ENCODE measurements around the gene NUDT14.

Gene NUDT14

GRCh38 chr14:105172476-105172875 lies 8.6 kb downstream of the NUDT14 start:
- no peak for DNase-seq

DNA sequence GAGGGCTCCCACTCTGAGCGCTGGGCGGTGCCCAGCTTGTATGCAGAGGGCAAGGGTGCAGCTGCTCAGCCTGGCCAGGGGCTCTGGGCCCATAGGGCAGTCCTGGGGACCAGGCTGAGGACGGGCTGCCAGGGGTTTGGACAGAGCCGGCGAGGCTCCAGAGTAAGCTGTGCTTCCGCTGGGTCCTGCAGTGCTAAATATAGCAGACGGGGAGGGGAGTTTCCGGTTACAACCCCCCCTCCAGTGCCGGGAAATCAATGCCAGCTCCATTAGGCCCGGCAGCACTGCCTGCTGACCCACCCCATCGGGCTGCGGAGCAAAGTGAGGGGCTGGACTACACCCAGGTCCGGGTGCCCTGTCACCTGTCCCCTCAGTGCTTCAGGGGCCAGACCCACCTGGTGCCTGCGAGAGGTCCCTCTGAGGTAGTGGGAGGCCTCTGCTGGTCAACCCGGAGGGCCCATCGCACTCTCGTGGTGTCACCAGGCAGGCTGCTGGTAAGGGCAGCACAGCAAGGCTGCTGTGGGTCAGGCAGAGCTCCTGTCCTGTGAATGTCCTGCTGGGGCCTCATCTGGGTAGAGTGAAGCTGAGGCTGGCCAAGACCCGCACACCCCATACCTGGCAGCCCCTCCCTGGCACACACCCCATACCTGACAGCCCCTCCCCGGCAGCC lies 10.0 kb downstream of the NUDT14 start:
- no peak for DNase-seq

DNA sequence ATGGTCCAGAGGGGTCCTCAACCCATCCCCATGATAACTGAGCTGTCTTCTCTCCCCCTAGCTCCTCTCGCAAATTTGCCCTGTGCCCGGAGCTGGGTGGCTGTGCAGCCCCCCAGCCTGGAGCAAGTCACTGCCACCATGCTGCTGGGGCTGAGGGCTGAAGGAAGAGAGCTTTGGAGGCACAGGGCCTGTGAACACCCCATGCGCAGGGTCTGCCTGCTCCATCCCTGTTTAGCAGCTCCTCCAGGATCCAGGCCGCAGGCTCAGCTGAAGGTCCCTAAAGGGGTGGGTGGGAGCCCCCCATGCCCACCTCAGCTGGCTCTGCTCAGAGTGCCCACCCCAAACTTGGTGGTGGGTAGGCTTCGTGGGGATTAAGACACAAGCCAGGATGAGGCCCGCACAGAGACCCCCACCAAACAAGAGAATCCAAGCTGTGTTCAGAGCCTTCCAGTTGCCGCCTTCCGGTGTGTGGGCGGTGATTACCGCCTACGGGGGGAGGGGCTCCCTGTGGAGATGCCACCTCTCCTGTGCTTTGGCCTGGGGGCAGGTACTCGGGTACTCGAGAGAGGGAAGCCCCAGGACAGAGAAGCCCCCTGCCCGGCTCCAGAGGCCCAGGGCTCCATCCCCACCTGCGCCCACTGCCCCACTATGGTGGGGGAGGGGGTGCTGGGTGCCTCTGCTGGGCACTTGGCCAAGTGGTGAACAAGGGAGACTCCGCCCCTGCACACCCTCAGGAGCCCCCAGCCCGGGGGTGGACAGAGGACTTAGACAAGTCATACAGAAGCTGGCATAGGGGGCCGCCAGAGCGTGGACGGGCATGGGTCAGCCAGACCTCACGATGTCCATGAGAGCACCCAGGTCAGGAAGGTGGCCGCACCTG lies 11.1 kb downstream of the NUDT14 start:
- DNase-seq, result no peak

DNA sequence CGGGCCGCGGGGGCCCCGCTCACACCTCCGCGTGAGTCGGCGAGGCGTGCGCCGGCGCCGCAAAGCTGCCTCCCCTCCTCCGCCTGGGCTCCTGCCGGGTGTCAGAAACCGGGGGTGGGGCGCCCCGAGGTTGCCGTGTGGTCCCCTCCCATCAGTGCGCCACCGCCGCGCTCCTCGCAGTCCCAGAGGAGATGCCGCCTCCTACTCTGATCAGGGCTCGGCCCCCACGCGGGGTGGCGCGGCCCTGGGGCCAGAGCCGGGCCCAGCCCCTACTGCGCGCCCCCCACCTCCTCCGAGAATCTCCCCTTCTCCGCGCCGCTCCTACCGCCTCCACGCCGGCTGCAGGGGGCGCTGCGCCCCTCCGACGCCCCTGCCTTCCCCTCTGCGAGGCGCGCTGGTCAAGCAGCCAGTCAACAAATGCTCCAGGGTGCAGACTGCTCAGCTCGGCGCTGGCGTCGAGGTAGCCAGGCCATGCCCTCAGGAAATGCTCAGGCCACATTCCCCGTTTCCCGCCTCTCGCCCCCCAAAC lies 12.1 kb downstream of the NUDT14 start:
- no peak for DNase-seq

GRCh38 chr14:105168496-105168978 lies 12.6 kb downstream of the NUDT14 start, which contains the start of gene JAG2:
Gene JAG2 (minus strand): TSS chr14:105168776. CDS start chr14:105168420, 356 bp downstream.
- no peak for DNase-seq

DNA sequence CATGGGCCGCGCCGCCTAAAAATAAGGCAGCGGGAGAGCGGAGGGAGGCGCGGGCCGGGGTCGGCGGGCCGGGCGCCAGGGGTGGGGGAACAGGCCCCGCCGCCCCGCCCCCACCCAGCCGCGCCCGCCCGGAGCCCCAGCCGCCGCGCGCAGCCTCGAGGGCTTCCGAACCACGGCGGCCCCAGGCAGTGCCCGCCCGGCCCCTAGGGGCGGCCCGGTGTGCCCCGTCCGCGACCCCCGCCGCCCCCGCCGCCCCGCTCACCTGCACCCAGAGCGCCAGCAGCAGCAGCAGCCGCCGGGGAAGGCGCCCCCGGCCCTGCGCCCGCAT lies 13.1 kb downstream of the NUDT14 start:
- DNase-seq, result no peak

DNA sequence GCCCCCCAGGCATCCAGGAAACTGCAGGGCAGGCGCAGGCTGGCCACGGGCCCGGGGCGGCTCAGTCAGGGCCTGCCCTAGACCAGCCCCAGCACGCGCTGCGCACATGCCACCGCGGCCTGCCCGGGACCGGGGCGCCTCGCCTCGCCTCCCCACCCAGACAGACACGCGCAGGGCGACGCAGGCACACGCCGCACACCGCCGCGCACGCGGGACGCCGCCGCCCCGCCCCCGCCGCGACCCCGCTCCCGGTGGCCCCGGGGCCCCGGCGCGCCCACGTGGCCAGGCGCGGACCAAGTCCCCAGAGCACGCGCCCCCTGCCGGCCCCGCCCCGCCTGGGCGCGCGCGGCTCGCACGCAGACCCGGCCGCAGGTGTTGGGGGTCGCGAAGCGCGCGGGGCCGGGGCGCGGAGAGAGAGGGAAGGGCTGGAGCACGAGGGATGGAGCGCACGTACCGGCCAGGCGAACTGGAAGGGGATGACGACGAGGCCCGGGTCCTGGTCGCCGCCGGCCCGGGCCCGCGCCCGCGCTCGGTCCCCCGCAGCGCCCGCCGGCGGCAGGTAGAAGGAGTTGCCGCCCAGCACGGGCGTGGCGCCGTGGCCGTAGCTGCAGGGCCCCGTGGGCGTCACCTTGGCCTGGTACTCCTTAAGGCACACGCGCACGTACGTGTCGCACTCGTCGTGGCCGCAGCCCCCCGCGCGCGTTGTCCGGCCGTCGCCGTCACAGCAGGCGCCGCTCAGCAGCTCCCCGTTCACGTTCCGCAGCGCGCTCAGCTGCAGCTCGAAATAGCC lies 13.6 kb downstream of the NUDT14 start:
- no peak for DNase-seq

GRCh38 chr14:105166571-105167302 lies 14.4 kb downstream of the NUDT14 start:
- DNase-seq, result no peak

GRCh38 chr14:105165761-105166485 lies 15.2 kb downstream of the NUDT14 start:
- no peak for DNase-seq

GRCh38 chr14:105165134-105165704 lies 15.9 kb downstream of the NUDT14 start:
- no peak for DNase-seq

- DNase-seq, result no peak
These were observed 17.9 kb downstream of the NUDT14 start for GRCh38 chr14:105163040-105163742.

DNA sequence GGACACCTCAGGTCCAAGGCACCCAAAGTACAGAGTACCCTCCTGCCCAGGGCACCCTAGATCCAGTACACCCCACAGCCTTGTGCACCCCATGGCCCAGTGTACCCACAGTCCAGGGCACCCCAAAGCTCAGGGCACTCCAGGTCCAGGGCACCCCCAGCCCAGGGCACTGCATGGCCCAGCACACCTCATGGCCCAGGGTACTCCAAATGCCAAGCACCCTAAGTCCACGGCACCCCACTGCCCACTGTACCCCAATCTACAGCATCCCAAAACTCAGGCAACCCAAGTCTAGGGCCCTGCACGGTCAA lies 18.5 kb downstream of the NUDT14 start:
- DNase-seq, result no peak

DNA sequence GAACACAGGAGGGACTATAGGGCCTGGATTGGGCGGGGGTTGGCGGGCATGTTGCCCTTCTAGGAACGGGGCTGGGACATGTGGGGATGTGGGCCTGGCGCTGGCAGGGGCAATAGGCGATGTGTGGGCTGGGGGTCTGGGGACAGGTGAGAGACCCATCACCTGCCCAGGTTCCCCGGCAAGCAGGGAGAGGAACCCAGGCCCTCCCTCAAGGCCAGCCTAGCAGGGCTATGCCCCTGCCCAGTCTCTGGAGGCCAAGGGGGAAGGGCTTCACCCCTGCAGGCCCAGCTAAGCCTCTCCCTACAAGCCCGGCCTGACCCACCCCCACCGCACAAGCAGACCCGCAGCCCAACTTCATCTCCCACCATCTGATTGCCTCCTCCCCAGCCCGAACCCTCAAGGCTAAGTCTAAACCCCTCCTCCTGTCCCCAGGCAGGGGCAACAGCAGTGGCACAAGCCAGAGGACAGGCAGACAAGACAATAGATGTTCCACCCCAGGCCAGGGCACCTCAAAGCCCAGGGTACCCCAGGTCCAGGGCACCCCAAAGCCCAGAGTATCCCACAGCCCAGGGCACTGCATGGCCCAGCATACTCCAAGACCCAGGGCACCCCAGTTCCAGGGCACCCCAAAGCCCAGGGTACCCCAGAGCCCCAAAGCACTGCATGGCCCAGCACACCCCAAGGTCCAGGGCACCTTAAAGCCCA lies 19.0 kb downstream of the NUDT14 start:
- peak; percentile 21 for DNase-seq

GRCh38 chr14:105161309-105161708 lies 19.8 kb downstream of the NUDT14 start:
- DNase-seq, result no peak

DNA sequence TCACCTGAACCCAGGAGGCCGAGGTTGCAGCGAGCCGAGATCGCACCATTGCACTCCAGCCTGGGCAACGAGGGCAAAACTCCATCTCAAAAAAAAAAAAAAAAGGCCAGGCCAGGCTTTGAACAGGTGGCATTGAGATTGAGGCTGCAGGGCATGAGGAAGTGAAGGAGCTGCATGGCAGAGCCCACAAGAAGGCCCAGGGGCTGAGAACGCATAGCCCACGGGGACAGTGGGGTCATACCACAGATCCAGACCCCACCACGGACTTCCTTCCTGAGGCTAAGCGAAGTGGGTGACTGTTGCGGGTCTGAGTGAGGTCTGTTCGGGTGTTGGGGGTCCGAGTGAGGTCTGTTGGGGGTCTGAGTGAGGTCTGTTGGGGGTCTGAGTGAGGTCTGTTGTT lies 20.3 kb downstream of the NUDT14 start:
- DNase-seq, result no peak

DNA sequence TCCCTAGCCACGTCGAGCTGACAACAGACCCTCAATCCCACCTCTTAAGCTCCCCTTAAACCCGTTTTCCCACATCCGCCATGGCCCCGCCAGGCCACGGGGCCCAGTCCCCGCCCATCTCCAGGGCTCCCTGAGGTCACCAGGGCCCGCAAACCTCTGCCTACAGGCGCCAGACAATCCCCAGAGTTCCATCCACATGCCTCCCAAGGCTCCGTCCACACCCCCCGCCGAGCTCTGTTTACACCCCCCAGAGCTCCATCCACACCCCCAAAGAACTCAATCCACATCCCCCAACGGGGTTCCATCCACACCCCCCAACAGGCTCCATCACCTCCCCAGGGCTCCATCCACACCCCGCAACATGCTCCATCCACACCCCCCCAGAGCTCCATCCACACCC lies 21.8 kb downstream of the NUDT14 start:
- no peak for DNase-seq

- no peak for DNase-seq
These were observed 22.3 kb downstream of the NUDT14 start for GRCh38 chr14:105158794-105159193.

DNA sequence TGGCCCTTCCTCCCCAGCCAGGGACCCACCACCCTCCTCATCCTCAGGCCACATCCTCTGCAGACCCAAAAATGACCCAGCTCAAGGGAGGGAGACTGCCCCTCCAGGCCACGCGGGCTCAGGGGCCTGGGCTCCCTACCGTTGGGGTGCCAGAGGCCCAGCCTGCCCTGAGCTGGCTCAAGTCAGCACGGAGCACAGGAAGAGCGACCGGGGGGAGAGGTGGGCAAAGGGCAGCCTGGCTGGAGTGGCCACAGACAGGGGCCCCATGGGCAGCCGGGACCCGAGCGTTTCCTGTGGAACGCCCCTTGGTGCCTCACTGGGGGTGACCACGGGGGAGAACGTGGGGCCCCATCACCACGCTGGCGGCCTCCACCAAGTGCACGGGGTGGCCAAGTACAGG lies 23.2 kb downstream of the NUDT14 start:
- no peak for DNase-seq

DNA sequence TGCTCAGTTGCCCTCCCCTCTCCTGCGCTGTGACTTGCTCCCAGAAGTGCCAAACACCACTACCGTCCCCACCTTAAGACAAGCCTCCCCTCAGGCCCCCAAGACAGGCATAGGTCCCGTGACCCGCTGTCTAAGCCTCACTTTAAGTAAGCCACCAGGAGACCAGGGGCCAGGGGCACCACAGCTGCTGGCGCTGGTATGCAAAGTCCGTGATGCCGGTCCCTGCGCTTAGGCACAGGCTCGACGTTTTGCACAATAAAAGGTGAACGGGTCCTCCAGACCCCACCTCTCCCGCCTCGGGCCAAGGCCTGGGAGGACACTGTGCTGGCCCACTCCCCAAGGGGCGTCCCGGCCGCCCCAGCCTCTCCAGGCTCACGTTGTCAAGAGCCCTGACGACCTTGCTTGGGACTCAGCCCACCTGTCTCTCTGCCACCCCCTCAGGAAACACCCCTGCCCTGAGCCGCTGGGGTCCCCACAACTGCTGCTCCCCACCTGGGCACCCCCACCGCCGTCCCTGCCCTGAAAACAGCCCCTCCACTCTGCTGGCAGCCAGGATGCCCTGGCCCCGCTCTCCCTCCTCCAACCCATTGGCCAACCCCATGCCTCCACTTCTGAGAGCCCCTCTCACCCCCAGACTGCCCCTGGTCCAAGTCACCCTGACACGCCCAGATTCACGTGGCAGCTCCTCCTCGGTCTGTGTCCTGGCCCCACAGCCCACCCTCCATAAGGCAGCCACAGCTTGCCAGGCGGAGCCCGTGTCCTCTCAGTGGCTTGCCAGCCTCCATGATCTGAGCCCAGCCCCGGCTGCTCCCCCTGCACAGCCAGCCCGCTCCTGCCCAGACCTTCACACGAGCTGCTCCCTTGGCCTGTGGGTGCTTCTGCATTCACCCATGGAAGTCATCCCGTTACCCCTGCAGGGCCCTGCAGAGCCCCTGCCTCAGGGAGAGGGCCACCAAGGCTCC lies 24.4 kb downstream of the NUDT14 start:
- DNase-seq, result no peak

All from fibroblast of skin of right quadriceps (primary cell).